ENCODE results near the gene ARRDC5.
A peak's percentile ranks its signal among the peaks of the same experiment; 100 is the strongest.

- TF ChIP-seq PBX3 (IDR thresholded peaks at IDR 0.05), result no peak
- no peak for TF ChIP-seq EP300 (IDR thresholded peaks at IDR 0.05; ENCODE audit: borderline replicate concordance in 1 of 2, low read depth in 1 of 2, low read length in 1 of 2)
- peak; percentile 91 for TF ChIP-seq CTCF (IDR thresholded peaks at IDR 0.05)
- TF ChIP-seq NRF1 (IDR thresholded peaks at IDR 0.05; ENCODE audit: low read depth, low read length), result no peak
- TF ChIP-seq REST (IDR thresholded peaks at IDR 0.05; ENCODE audit: low read depth, low read length), result no peak
Measured at GRCh38 chr19:4851551-4852290, 51.0 kb downstream of the ARRDC5 start.

Data from SK-N-SH (cell line).